Measurements from ENCODE around the gene ADAM10.
A peak's percentile ranks its signal among the peaks of the same experiment; 100 is the strongest.

ADAM10 gene

GRCh38 chr15:58755956-58756355, 6.4 kb upstream of the ADAM10 start:
- DNase-seq, result no peak

DNA sequence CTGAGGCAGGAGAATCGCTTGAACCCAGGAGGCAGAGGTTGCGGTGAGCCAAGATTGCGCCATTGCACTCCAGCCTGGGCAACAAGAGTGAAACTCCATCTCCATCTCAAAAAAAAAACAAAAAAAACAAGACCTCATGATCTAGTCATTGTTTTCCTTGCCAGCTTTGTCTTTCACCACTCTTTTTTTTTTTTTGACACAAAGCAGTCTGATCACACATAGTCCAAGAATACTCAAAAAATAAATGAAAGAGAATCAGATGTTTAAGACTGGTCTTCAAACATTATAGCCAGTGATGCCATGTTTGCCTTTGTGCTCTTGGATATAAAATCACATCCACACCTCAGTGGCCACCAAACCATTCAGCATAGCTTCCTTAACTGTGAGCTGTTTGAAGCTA, 5.8 kb upstream of the ADAM10 start:
- DNase-seq, result no peak

DNA sequence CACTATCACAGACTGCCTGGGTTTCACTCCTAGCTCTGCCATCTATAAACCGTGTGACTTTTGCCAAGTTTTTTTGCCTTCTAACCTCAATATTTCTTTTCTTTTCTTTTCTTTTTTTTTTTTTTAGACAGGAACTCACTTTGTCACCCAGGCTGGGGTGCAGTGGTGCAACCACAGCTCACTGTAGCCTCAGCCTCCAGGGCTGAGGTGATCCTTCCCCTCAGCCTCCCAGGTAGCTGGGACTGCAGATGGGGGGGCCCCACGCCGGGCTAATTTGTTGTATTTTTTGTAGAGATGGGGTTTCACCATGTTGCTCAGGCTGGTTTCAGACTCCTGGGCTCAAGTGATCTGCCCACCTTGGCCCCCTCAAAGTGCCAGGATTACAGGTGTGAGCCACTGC, 3.2 kb upstream of the ADAM10 start:
- no peak for DNase-seq

- DNase-seq, result peak; percentile 25
Observed at GRCh38 chr15:58748852-58749531, 515 bp downstream of the ADAM10 start.

DNA sequence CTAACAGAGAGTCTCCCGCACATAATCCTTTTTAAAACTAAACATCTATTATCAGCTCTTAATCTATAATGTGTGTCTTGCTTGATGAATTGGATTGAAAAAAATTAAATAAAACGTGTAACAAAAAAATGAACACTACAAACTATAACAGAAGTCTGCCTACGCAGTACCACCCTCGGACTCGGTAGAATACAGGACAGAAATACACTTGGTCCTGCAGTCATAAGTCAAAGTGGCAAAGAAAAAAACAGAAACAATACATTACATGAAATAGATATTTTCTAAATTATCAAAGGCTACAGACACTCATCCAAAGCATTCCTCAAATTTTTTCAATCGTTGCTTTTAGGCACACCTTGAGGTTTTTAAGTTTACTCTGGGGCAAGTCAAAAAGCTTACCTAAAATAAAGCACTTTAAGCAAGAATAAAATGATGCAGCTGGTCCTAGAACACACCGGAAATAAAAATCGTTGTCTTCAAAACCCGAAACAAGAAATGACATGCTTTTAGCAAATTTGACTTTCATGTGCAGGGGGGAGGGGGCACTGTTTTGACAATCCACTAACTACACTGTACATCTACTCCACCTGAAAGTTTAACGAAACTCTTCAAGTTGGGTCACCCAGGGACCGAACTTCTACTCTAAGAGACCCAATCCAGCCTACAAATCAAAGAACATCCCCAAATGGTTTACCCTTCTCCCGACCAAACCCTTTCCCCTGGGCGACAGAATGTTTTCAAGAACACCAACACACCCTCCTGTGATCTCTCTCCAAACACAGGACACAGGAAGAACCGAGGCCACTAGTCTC, 1.3 kb downstream of the ADAM10 start:
- DNase-seq, result peak; percentile 17

DNA sequence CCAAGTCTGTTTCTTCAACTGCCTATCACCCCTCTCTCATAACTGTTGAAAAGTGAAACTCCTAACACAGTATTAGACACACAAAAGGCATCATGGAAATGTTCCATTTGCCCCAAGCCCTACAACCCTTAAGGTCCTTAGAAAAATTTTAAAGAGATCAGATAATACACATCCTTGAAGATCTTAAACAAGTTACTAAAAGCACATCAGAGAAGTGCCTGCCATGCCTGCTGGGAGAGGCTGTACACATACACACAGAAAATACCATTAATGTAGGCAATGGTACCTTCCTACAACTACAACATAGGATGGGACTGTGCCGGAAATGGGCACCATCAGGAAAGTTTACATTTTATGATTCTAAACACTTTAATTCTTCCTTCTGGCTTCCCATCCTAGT, 3.3 kb downstream of the ADAM10 start:
- DNase-seq, result no peak

GRCh38 chr15:58742819-58743502, 6.5 kb downstream of the ADAM10 start:
- no peak for DNase-seq

GRCh38 chr15:58742022-58742813, 7.3 kb downstream of the ADAM10 start:
- DNase-seq, result no peak

DNA sequence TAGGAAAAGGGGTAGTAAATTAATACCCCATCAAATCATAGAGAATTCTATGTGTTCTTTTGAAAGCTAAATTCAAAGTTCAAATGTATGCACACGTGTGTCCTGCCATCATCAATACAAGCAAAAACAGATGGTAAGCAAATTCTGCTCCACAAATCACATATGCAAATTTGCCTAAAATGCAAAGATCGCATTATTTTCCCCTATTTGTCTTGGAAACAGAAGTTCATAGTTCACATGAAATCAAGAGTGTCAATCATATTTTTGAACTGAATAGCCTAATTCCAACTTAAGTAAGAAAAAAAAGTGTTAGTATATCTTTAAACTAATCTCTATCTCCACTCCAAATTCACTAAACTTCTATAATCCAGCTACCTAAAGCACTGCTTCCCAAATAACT, 8.5 kb downstream of the ADAM10 start:
- DNase-seq, result no peak

- DNase-seq, result no peak
Observed at GRCh38 chr15:58740436-58740835, 9.1 kb downstream of the ADAM10 start.

GRCh38 chr15:58738046-58738707, 11.3 kb downstream of the ADAM10 start:
- no peak for DNase-seq

GRCh38 chr15:58737298-58737697, 12.2 kb downstream of the ADAM10 start:
- no peak for DNase-seq

GRCh38 chr15:58736018-58736643, 13.4 kb downstream of the ADAM10 start:
- DNase-seq, result no peak

GRCh38 chr15:58734859-58735258, 14.6 kb downstream of the ADAM10 start:
- no peak for DNase-seq

- DNase-seq, result no peak
Observed at GRCh38 chr15:58732625-58733363, 16.7 kb downstream of the ADAM10 start.

GRCh38 chr15:58731756-58732535, 17.6 kb downstream of the ADAM10 start:
- no peak for DNase-seq

GRCh38 chr15:58726867-58727266, 22.6 kb downstream of the ADAM10 start:
- no peak for DNase-seq

GRCh38 chr15:58724466-58724865, 25.0 kb downstream of the ADAM10 start:
- DNase-seq, result no peak

GRCh38 chr15:58717357-58717756, 32.1 kb downstream of the ADAM10 start:
- DNase-seq, result no peak

GRCh38 chr15:58716027-58716426, 33.5 kb downstream of the ADAM10 start:
- DNase-seq, result no peak
